Adrenal gland (tissue), 5 donors: Measurements from ENCODE around the gene PCDH10.

Experiments
- POLR2A ChIP-seq, 2 donors: fragments of 450-650 bp; IDR thresholded peaks; one replicate each; pipeline ENCODE4 v1.6.1; 2017; ENCODE audit warnings: antibody characterized with exemption in 2 of 2, mild to moderate bottlenecking in 2 of 2, moderate library complexity in 1 of 2
- TF ChIP-seq, protein P1 (sequence below), 6 experiments: fragments of 450-650 bp in 4 of 6; fragments of 200-600 bp in 2 of 6; sonication (generic) in 1 of 6; IDR thresholded peaks; 1 replicate in 5 of 6; 2 replicates in 1 of 6; pipeline versions ENCODE4 v1.5.1 to v1.8.0; 2016 to 2021; ENCODE audit warnings: antibody characterized with exemption in 6 of 6, mild to moderate bottlenecking in 2 of 6, moderate library complexity in 1 of 6
- donor health status: DM: no; HTN: no; CAD: no.

- TF ChIP-seq, protein P1, sequence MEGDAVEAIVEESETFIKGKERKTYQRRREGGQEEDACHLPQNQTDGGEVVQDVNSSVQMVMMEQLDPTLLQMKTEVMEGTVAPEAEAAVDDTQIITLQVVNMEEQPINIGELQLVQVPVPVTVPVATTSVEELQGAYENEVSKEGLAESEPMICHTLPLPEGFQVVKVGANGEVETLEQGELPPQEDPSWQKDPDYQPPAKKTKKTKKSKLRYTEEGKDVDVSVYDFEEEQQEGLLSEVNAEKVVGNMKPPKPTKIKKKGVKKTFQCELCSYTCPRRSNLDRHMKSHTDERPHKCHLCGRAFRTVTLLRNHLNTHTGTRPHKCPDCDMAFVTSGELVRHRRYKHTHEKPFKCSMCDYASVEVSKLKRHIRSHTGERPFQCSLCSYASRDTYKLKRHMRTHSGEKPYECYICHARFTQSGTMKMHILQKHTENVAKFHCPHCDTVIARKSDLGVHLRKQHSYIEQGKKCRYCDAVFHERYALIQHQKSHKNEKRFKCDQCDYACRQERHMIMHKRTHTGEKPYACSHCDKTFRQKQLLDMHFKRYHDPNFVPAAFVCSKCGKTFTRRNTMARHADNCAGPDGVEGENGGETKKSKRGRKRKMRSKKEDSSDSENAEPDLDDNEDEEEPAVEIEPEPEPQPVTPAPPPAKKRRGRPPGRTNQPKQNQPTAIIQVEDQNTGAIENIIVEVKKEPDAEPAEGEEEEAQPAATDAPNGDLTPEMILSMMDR (IDR thresholded peaks at IDR 0.05), result no peak
- TF ChIP-seq POLR2A (IDR thresholded peaks at IDR 0.05), result no peak
Measured at GRCh38 chr4:133162941-133163340, 13.8 kb downstream of the PCDH10 start.
